Esophagus squamous epithelium (tissue), 4 donors: Measurements from ENCODE around the gene PFKFB3.

Experiments
- POLR2A ChIP-seq, 4 donors: fragments of 450-650 bp; IDR thresholded peaks; one replicate each; pipeline ENCODE4 v1.6.1; 2017; ENCODE audit warnings: antibody characterized with exemption in 4 of 4, mild to moderate bottlenecking in 4 of 4, moderate library complexity in 3 of 4
- TF ChIP-seq, protein P1 (sequence below), 6 experiments: fragments of 450-650 bp in 4 of 6; fragments of 200-600 bp in 2 of 6; sonication (generic) in 2 of 6; IDR thresholded peaks; one replicate each; pipeline ENCODE4 v1.5.1; 2016 to 2019; ENCODE audit warnings: antibody characterized with exemption in 6 of 6, mild to moderate bottlenecking in 4 of 6, moderate library complexity in 4 of 6

DNA sequence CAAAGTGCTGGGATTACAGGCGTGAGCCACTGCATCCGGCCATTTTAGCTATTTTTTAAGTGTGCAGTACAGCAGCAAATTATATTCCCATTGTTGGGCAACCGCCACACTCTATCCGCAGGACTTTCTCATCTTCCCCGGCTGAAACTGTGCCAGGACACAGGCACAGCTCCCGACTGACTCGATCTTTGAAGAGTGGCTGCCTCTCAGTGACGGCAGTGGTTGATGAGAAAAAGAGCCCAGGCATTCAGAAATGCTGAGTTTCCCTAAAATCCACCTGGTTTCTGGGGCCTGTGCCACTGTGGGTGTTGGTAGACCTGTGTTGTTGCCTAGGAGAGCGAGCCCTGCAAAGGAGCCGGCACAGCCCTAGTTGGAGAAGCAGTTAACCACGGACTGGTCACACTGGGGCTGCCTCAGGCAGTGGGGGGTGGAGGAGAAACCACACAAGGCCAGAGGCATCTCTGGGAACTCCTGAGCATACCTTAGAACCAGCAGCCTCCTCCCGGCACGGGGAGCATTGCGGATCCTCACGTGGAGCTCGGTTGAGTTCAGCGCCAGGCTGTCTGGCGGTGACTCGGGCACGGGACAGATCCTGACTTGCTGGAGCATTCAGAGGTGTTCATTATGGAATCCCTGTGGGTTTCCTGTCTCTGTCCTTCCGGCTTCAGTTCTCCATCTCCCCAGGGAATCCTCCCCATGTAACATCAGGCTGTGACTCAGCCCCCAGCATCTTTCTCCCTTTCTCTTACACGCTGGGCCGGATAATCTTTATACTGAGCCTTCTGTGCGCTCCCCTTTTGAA is 16.2 kb downstream of the PFKFB3 start:
- TF ChIP-seq POLR2A (IDR thresholded peaks at IDR 0.05) = no peak
- TF ChIP-seq, protein P1, sequence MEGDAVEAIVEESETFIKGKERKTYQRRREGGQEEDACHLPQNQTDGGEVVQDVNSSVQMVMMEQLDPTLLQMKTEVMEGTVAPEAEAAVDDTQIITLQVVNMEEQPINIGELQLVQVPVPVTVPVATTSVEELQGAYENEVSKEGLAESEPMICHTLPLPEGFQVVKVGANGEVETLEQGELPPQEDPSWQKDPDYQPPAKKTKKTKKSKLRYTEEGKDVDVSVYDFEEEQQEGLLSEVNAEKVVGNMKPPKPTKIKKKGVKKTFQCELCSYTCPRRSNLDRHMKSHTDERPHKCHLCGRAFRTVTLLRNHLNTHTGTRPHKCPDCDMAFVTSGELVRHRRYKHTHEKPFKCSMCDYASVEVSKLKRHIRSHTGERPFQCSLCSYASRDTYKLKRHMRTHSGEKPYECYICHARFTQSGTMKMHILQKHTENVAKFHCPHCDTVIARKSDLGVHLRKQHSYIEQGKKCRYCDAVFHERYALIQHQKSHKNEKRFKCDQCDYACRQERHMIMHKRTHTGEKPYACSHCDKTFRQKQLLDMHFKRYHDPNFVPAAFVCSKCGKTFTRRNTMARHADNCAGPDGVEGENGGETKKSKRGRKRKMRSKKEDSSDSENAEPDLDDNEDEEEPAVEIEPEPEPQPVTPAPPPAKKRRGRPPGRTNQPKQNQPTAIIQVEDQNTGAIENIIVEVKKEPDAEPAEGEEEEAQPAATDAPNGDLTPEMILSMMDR (IDR thresholded peaks at IDR 0.05) = no peak
